DOHH2 (cell line): Measurements from ENCODE around the gene EPS8.

Source experiments
- EZH2phosphoT487 ChIP-seq: fragments of 200-600 bp; sonication (generic); IDR thresholded peaks from 2 replicates; pipeline ENCODE4 v1.6.1; 2017; ENCODE audit warnings: borderline replicate concordance, mild to moderate bottlenecking, antibody characterized with exemption, low read length, moderate library complexity, mixed read lengths
- TF ChIP-seq, protein P1 (sequence below): fragments of 200-600 bp; sonication (generic); IDR thresholded peaks from one replicate; pipeline ENCODE4 v1.5.1; 2014; ENCODE audit warnings: antibody characterized with exemption, mild to moderate bottlenecking, low read depth, low read length; ENCODE audit not compliant: poor library complexity, severe bottlenecking

DNA sequence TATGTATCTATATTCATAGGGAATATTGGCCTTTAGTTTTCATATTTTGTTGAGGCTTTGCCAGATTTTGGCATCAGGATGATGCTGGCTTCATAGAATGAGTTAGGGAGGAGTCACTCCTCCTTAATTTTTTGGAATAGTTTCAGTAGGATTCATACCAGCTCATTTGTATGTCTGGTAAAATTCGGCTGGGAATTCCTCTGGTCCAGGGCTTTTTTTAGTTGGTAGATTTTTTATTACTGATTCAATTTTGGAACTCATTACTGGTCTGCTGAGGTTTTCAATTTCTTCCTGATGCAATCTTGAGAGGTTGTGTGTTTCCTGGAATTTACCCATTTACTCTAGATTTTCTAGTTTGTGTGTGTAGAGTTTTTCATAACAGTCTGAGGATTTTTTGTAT, 175.2 kb downstream of the EPS8 start:
- TF ChIP-seq, protein P1, sequence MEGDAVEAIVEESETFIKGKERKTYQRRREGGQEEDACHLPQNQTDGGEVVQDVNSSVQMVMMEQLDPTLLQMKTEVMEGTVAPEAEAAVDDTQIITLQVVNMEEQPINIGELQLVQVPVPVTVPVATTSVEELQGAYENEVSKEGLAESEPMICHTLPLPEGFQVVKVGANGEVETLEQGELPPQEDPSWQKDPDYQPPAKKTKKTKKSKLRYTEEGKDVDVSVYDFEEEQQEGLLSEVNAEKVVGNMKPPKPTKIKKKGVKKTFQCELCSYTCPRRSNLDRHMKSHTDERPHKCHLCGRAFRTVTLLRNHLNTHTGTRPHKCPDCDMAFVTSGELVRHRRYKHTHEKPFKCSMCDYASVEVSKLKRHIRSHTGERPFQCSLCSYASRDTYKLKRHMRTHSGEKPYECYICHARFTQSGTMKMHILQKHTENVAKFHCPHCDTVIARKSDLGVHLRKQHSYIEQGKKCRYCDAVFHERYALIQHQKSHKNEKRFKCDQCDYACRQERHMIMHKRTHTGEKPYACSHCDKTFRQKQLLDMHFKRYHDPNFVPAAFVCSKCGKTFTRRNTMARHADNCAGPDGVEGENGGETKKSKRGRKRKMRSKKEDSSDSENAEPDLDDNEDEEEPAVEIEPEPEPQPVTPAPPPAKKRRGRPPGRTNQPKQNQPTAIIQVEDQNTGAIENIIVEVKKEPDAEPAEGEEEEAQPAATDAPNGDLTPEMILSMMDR, result no peak
- TF ChIP-seq EZH2phosphoT487, result no peak
